GM10847 (cell line): ENCODE results near the gene FOXE1.

Experiments used
- POLR2A ChIP-seq: IDR thresholded peaks from 2 replicates; pipeline ENCODE4 v1.6.1; 2011; ENCODE audit not compliant: insufficient read length; ENCODE audit errors: extremely low read depth

The FOXE1 gene

GRCh38 chr9:97874624-97875023 is 21.6 kb downstream of the FOXE1 start:
- TF ChIP-seq POLR2A, result no peak

GRCh38 chr9:97875111-97875510 is 22.1 kb downstream of the FOXE1 start:
- TF ChIP-seq POLR2A, result no peak

GRCh38 chr9:97876061-97876460 is 23.0 kb downstream of the FOXE1 start:
- no peak for TF ChIP-seq POLR2A

GRCh38 chr9:97880336-97880735 is 27.3 kb downstream of the FOXE1 start:
- TF ChIP-seq POLR2A, result no peak

- no peak for TF ChIP-seq POLR2A
These were observed 37.2 kb downstream of the FOXE1 start for GRCh38 chr9:97889941-97890887.

- no peak for TF ChIP-seq POLR2A
These were observed 38.7 kb downstream of the FOXE1 start for GRCh38 chr9:97891736-97892135.

- no peak for TF ChIP-seq POLR2A
These were observed 39.4 kb downstream of the FOXE1 start for GRCh38 chr9:97892421-97892820.

GRCh38 chr9:97895211-97895610 is 42.2 kb downstream of the FOXE1 start:
- TF ChIP-seq POLR2A, result no peak

- no peak for TF ChIP-seq POLR2A
These were observed 42.8 kb downstream of the FOXE1 start for GRCh38 chr9:97895695-97896332.

- TF ChIP-seq POLR2A, result no peak
These were observed 47.2 kb downstream of the FOXE1 start for GRCh38 chr9:97900103-97900737.

- no peak for TF ChIP-seq POLR2A
These were observed 47.9 kb downstream of the FOXE1 start for GRCh38 chr9:97900738-97901565.

GRCh38 chr9:97903177-97903576 is 50.2 kb downstream of the FOXE1 start:
- TF ChIP-seq POLR2A, result no peak

- TF ChIP-seq POLR2A, result no peak
These were observed 51.7 kb downstream of the FOXE1 start for GRCh38 chr9:97904725-97905124.

GRCh38 chr9:97905228-97905627 is 52.2 kb downstream of the FOXE1 start:
- no peak for TF ChIP-seq POLR2A
